Upper lobe of left lung (tissue), 4 donors: ENCODE data around the gene POSTN.

Source experiments
- CTCF ChIP-seq, 6 experiments: fragments of 450-650 bp in 4 of 6; fragments of 200-600 bp in 2 of 6; sonication (generic) in 2 of 6; IDR thresholded peaks; one replicate each; pipeline ENCODE4 v1.5.1; 2016 to 2019; ENCODE audit warnings: antibody characterized with exemption in 6 of 6
- EP300 ChIP-seq, 4 donors: sonication (generic); formaldehyde crosslinking; IDR thresholded peaks; one replicate each; pipeline ENCODE4 v1.5.1; 2017; ENCODE audit warnings: antibody characterized with exemption in 4 of 4, control low read depth in 2 of 4
- POLR2A ChIP-seq, 4 donors: fragments of 450-650 bp; IDR thresholded peaks; one replicate each; pipeline ENCODE4 v1.5.1; 2016 to 2017; ENCODE audit warnings: antibody characterized with exemption in 4 of 4, mild to moderate bottlenecking in 2 of 4
- POLR2AphosphoS5 ChIP-seq, 2 donors: sonication (generic); formaldehyde crosslinking; IDR thresholded peaks; one replicate each; pipeline ENCODE4 v1.5.1; 2017; ENCODE audit warnings: antibody characterized with exemption in 2 of 2

- TF ChIP-seq CTCF (IDR thresholded peaks at IDR 0.05) (no peak), POLR2A (IDR thresholded peaks at IDR 0.05) (no peak), POLR2AphosphoS5 (IDR thresholded peaks at IDR 0.05) (no peak), EP300 (IDR thresholded peaks at IDR 0.05) (no peak)
Observed at GRCh38 chr13:37613236-37613635, 14.7 kb upstream of the POSTN start.
